Brain pericyte (primary cell): ENCODE measurements around the gene SPEN.
"Not testable (repeated sequence)": the region's sequence is repeated elsewhere in the genome, so short reads cannot be mapped to it uniquely, and the experiment has no call there.

ENCODE experiments used
- DNase-seq: peaks from one replicate; pipeline ENCODE4 v3.0.0-alpha.2; 2012; ENCODE audit warnings: low read depth, low spot score

Gene SPEN

DNA sequence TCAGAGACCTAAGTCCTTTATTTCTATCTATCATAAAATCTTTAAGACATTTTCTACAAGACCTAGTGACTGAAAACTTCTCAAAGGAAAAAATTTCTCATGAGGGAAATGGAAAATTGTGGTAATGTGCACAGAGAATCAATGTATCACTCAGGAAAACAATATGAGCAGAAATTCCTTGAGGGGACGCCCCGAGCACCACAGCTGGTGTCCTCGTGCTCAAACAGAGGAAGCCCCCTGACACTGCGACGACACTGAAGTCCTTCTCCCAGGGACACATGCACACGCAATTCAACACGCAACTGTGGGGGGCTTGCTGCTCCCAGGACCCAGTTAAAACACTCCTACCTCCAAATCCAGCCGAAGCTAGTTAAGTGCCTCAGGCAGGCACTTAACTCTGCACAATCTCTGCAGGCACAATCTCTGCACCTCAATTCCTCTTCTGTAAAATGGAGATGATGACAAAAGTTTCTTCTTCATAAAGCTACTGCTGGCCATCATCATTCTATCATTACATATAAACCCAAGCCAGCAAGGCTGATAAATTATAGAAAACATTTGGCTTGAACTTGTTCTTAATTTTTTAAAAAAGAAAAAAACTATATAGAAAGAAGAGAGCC, 112.4 kb downstream of the SPEN start:
- no peak for DNase-seq

DNA sequence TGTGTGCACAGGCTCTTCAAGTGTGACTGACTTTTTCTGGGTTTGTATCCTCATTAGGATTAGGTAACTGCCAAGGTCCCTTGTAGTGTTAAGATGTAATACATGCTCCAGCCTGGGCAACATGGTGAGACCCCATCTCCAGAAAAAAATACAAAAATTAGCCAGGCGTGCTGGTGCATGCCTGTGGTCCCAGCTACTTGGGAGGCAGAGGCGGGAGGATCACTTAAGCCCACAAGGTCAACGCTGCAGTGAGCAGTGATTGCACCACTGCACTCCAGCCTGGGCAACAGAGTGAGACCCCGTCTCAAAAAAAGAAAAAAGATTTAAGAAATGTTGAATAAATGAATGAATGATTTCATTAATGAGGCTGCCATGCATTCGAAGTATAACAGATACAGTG, 113.3 kb downstream of the SPEN start:
- no peak for DNase-seq

DNA sequence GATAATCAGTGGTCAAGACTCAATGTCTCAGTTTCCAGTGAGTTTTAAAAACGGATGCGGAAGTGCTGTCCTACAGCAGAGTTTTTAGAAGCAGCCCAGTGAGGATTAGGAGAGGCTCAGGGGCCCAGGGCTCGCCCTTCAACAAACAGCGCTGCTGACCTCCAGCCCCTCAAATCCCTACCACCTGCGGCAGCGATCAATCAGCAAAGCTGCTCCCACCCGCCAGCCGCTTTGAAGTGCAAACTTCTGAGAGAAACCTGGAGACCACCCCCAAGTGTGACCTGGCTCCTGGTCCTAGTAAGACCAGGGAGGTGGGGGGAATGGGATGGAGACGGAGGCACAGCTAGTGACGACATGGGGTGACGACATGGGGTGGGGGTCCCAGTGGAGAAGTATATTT, 114.0 kb downstream of the SPEN start:
- no peak for DNase-seq

DNA sequence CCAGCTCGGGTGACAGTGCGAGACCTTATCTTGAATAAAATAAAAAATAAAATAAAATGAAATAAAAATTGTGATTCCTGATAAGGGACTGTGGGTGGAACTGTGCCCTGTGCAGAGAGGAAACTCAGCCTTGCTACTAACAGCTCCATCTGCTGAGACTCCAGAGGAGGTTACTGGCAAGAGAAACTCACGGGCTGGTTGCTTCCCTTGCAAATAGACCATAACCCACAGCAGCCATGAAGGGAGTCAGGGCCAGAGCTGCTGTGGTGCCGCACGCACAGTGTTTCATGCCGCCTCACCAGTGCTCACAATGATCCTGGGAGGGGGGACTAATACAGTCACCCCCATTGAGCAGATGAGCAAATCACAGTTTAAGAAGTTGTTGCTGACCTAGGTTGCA, 114.7 kb downstream of the SPEN start:
- DNase-seq: no peak

DNA sequence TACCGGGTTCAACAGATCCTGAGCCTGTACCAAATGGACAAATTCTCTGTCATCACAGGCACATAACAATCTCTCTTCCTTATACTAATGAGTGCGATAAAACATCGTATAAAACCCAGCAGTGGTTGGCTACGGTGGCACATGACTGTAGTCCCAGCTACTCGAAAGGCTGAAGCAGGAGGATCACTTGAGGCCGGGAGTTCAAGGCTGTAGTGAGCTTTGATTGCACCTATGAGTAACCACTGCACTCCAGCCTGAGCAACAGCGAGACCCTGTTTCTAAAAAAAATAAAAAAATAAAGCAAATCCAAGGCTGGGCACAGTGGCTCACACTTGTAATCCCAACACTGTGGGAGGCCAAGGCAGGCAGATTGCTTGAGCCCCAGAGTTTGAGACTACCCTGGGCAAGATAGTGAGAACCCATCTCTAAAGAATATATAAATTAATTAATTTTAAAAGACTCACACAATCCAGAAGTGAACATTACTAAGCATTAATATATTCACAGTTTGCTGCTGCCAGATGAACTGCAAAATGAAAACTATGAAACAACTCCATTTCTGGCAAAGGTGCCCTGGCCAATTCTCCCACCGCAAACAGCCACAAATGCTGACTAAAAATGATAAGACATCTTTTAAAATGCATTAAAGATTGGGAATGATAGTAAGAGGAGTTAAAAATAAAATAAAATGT, 115.3 kb downstream of the SPEN start:
- DNase-seq: no peak

DNA sequence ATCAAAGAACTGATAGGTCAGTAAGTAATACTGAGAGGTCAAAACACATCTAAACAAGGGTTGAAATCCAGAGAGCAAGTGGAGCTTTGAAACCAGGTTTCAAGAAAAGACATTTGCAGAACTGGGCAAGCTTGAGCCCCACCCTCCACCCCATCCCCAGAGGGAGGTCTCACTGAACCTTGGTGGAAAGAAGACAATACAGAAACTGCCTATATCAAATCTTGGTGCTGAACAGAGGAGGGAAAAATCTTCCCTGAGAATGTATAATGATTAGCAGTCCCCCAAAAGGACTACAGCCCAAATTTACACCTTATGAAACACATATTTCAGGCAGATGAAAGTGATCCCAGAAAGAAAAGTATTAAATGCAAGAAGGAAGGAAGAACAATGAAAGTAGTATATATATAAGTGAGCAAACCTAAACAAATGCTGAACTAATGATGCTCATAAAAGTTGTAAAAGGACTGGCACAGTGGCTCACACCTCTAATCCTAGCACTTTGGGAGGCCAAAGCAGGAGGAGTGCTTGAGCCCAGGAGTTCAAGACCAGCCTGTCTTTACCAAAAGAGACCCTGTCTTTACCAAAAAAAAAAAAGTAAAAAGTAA, 116.0 kb downstream of the SPEN start:
- no peak for DNase-seq

DNA sequence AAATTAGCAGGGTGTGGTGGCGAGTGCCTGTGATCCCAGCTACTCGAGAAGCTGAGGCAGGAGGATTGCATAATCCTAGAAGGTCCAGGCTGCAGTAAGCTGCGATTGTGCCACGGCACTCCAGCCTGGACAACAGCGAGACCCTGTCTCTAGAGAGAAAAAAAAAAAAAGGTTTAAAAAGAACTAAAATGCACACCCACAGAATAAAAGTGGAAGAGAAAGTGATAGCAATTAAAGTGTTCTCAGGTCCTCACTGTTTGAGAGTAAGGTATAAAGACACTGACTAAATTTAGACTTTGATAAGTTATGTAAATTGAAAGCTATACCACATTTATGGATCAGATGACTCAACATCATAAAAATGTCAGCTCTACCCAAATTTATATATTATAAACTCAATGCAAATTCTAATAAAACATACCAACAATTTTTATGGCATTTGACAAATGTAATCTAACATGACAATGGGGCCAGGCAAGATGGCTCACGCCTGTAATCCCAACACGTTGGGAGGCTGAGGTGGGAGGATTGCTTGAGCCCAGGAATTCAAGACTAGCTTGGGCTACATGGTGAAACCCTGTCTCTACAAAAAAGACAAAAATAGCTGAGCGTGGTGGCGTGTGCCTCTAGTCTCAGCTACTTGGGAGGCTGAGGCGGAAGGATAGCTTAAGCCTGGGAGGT, 116.6 kb downstream of the SPEN start:
- DNase-seq: no peak

DNA sequence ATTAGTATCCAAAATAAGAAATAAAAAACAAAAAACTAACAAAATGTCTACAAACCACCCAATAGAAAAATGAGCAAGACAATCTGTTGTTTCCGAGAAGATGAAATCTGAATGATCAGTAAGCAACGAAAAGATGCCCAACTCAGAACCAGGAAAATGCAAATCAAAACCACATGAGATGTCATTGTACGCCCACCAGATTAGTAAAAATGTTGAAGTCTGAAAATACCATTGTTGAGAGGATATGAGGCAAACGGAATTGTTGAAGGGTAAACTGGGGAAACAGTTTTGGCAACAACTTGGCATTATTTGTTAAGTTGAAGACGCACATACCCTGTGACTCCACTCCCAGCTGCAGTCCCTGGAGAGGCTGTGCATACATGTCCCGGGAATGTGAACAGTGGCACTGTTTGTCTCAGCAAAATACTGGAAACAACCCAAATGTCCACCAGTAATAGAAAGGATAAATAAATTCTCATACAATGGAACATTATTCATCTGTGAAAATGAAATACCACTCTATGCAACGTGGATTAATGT, 117.8 kb downstream of the SPEN start:
- no peak for DNase-seq

DNA sequence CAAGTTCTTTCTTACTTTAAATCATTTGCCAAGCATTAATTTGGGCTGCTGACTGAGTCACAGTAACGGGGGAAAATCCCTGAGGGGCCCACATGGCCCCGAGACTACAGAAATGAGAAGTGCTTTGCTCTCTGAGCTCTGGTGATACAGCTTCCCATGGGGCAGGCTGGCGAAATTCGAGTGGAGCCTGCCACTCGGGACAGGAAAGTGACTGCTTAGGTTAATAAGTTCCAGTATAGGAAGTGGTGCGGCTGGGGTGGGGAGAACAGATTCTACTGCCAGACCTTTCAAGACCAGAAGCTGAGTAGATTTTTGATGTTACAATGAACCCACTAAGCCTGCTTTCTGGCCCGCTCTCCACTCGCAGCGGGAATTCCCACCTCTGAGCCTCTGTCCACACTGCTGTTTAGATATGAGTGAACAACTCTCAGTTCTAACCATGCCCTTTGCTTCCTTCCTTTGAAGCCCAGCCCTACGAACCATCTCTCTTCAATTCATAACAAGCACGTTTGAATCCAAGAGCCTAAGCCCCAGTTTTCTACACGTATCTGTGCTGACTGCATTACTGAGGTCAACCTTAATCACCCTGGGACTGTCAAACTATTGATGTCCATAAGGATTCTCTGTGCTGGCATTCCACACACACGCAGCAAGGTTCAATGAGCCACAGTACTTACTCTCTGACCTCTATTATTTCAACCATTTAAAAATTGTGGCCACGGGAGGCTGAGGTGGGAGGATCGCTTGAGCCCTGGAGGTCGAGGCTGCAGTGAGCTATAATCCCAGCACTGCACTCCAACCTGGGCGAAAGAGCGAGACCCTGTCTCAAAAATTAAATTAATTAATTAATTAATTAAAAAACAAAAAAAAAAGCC, 118.8 kb downstream of the SPEN start:
- no peak for DNase-seq

DNA sequence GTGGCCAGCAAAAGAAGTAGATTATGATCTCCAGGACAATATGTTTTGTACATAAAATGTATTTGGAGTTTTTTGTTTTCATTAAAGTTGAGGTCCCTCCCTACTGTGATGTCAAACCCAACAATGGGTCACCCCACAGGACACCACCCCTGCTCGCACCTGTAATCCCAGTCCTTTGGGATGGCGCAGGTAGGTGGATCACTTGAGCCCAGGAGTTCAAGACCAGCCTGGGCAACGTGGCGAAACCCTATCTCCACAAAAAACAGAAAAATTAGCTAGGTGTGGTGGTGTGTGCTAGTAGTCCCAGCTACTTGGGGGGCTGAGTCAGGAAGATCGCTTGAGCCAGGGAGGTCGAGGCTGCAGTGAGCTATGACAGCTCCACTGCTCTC, 119.4 kb downstream of the SPEN start:
- DNase-seq: no peak

DNA sequence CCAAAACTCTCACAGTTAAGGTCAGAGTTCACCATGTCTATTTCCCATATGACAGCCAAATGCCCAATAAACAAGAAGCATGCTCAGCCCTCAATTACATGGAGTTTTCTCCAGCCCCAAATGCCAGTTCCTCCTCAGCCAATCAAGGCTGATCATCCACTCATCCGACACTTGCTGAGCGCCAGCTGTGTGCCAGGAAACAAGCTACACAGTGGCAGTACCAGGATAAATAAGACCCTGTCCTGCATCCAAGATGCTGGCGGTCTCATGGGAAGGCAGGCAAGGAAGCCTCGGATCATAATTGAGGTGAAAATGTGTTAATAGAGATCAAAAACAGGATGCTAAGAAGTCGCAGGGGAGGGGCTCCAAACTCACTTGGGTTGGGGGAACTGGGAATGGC, 120.7 kb downstream of the SPEN start:
- no peak for DNase-seq

DNA sequence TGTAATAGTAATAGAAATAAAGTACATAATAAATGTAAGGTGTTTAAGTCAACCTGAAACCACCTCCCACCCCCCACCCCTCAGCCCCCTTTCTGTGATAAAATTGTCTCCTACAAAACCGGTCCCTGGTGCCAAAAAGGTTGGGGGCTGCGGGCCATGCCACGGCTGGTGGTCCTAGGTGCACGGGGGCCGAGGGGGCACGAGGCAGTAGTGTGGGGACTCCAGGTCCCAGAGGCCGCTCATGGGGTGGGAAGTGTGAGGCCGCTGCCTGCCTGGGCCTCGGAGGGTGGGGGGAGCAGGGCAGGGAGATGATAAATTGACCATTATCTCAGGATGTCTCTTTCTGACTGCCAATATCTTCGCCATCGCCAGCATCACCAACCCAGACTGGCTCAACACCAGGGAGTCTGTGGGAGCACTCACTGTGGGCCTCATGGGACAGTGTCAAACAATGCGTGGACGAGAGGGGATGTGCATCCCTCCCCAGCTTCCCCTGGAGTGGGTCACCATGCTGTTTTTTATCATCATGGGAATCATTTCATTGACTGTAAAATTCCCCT, 121.9 kb downstream of the SPEN start:
- no peak for DNase-seq

DNA sequence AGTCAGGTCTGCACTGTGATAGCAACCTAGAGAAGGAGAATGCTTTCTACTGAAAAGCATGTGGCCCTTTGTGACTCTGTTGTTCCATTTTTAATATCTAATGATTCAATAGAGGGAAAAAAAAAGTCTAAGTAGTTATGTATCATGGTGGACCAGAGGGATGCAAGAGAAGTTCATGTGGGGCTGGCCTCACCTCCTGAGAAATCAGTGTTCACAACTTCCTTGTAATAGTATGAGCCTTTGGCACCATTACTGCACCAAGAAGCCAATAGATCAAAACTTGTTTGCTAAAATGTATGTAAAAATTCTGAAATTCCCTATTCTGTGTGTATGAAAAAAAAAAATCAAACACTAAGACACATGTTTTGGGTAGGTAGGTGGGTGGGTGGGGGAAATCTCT, 123.4 kb downstream of the SPEN start:
- DNase-seq: no peak

DNA sequence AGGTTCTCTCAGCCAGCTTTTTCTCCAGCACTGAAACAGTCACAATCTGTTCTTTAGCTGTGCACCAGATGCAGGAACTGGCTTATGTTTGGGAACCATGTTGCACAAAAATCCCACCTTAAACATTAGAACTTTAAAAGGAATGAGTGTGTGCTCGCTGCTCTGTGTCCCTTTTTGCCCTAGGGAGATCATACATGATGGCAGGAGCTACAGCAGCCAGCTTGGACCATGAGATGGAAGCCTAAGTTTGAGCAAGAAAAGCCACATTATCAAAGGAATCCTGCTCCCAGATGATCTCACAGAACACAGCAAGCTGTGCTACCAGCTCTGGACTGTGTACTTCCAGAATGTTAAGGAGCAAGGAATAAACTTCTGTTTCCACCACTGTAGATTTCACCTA, 124.9 kb downstream of the SPEN start:
- no peak for DNase-seq

DNA sequence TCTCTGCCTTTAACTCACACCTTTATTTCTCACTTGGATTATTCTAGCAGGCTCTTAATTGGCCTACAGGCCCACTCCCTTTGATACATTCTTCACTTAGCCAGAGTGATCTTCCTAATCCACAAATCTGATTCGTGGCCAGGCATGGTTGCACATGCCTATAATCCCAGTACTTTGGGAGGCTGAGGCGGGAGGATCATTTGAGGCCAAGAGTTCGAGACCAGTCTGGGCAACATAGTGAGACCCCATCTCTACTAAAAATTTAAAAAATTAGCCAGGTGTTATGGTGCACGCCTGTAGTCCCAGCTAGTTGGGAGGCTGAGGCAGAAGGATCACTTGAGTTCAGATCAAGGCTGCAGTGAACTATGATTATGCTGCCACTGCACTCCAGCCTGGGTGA, 126.3 kb downstream of the SPEN start:
- DNase-seq: no peak

DNA sequence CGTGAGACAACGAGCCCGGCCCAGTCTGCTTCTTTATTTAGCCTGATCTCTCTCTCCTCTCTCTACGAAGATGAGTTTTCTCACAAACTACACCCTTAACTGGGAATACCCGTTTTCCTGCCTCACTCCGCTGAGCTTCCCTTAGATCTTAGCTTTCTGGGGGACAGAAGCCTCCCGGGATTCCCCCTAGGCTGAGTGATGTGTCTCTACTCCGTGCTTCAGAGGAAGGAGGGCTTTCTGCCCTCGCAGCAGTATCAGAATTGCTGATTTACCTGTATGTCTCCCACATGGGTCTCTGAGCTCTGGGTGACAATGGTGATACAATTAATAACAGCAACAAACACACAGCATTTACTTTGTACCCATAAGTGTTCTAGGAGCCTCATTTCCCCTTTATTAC, 127.3 kb downstream of the SPEN start:
- no peak for DNase-seq

DNA sequence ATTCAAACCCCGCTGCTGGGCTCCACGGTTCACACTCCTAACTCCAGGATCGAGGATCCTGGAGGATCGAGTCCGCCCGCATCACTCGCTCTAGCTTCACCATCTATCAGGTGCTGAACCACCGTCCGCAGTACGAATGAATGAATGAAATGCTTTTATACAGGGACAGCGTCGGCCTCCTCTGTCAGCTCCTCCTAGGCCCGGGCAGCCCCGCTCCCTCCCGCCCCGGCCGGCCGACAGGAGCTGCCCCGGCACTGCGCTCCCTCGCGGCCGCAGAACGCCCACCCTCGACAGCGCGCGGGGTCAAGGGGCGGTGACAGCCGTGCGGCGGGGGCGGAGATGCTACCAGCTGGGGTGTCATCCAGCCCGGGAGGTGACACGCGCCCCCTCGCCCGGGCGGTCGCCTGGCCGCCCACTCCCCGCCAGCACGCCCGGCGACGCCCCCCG, 127.9 kb downstream of the SPEN start:
- DNase-seq: no peak

DNA sequence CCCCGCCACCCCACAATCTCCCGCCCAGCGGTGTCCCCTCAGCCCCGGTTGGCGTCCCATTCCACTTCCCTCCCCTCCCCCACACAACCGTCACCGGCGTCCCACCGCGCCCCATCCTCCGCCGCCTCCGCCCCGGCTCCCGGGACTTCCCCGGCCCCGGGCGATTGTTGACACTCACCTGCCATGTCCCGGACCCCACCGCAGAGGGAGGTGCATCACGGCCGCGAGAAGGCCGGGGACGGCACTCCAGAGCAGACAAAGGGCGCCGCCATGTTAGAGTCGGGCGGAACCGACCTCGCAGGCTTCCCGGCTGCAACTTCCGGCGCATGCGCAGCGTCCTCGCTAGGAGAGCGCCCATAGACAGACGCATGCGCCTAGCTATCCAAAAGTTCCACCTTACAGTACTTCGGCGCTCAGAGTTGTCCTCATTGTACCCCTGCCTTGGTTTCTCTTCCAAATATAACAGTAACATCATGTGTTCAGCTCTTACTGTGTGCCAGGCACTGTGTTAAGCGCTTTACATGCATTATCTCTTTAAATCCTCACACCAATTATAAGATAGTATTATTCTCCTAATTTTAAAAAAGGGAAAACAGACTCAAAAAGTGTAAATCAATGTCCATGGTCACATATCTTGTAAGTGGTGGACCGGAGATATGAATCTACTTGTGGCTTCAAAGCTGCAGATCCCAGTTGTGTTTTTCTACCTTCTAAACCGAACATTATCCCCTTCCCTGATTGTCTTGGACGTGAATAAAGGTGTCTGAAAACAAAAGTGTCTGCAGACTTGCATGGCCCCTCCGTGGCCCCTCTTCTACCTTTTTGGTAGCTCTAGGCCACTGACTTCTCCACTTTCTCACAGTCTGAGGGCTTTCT, 128.5 kb downstream of the SPEN start, which contains the start of gene ZBTB17:
Gene ZBTB17, minus strand, starts transcription at position 297 of the 876 bp plus-strand sequence. CDS start 27,606 bp downstream, outside the sequence.
- peak; percentile 64 for DNase-seq

DNA sequence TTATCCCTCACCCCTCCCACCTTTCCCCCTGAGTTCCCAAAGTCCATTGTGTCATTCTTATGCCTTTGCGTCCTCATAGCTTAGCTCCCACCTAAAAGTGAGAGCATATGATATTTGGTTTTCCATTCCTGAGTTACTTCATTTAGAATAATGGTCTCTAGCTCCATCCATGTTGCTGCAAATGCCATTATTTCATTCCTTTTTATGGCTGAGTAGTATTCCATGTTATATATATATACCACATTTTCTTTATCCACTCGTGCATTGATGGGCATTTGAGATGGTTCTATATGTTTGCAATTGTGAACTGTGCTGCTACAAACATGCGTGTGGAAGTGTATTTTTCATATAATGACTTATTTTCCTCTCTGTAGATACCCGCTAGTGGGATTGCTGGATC, 130.4 kb downstream of the SPEN start:
- DNase-seq: not testable (repeated sequence)

DNA sequence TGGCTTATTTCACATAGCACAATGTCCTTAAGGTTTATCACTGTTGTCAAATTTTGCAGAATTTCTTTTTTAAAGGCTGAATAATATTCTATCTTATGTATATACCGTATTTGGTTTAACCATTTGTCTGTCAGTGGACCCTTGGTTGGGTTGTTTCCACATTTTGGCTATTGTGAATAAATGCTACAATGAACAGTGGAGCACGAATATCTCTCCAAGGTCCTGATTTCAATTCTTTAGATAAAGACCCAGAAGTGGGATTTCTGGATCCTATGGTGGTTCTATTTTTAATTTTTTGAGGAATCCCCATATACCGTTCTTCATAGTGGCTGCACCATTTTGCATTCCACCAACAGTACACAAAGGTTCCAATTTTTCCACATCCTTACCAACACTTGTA, 134.2 kb downstream of the SPEN start:
- no peak for DNase-seq
